Epithelial cell of esophagus (primary cell): ENCODE measurements around the gene TLE1.

Source experiments
- DNase-seq: peaks from one replicate; pipeline ENCODE4 v3.0.0; 2010; ENCODE audit warnings: low read depth
- H3K4me3 ChIP-seq: 2 replicates; pipeline ENCODE4 v1.5.1; 2011; ENCODE audit warnings: mild to moderate bottlenecking, low read length, control low read depth
- TF ChIP-seq, protein P1 (sequence below): IDR thresholded peaks from 2 replicates; pipeline ENCODE4 v1.5.1; 2011; ENCODE audit warnings: low read depth, mild to moderate bottlenecking, low read length, control low read depth, inconsistent platforms; ENCODE audit not compliant: insufficient read depth; ENCODE audit errors: missing control alignments

Gene TLE1

DNA sequence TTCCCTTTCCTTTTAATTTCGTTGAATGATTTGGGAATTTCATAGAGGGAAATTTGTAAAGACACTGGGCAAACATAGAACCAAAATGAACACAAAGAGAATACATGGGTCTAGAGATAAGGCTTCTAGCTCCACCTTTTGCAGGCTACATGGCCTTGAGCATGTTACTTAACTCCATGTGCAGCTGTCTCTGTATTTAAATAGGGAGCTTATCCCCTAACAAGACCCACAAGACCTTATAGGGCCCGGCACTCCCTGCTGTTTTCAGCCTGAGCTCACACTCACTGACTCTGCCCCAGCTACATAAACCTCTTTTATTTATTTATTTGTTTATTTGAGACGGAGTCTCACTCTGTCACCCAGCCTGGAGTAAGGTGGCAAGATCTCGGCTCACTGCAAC, 30.6 kb upstream of the TLE1 start:
- TF ChIP-seq, protein P1, sequence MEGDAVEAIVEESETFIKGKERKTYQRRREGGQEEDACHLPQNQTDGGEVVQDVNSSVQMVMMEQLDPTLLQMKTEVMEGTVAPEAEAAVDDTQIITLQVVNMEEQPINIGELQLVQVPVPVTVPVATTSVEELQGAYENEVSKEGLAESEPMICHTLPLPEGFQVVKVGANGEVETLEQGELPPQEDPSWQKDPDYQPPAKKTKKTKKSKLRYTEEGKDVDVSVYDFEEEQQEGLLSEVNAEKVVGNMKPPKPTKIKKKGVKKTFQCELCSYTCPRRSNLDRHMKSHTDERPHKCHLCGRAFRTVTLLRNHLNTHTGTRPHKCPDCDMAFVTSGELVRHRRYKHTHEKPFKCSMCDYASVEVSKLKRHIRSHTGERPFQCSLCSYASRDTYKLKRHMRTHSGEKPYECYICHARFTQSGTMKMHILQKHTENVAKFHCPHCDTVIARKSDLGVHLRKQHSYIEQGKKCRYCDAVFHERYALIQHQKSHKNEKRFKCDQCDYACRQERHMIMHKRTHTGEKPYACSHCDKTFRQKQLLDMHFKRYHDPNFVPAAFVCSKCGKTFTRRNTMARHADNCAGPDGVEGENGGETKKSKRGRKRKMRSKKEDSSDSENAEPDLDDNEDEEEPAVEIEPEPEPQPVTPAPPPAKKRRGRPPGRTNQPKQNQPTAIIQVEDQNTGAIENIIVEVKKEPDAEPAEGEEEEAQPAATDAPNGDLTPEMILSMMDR: no peak
- H3K4me3 ChIP-seq: no peak overlapping the region
- DNase-seq: no peak

DNA sequence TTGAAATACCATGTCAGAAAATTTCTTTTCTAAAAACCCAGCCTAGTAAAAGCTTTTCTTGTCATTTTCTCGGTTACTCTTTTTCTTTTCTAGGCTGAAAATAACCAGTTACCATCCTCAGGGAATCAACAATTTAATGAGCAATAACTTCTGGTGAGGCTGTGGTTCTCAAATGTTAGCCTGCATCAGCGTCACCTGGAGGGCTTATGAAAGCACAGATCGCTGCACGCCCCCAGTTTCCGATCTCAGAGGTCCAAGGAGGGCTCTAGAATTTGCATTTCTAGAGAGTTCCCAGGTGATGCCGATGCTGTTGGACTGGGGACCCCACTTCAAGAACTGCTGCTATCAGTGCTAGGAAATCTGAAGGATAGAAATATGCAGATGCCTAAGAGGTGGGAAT, 28.9 kb upstream of the TLE1 start:
- TF ChIP-seq, protein P1: no peak
- DNase-seq: no peak

DNA sequence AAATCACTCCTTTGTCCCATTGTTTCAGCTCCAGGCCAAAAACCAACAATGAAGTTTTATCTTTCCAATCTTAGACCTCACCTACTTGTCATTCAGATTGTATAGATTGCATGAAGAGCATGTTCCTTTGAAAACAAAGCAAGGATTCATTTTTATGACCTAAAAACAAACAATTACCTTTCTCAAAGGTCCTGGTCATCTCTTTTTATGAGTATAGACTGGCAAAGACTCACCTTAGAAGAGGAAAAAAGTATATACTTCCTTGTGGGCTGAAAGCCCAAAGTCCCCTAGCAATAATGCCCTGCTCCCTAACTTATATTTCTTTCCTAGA, 28.4 kb upstream of the TLE1 start:
- TF ChIP-seq, protein P1: no peak
- no peak overlapping the region for H3K4me3 ChIP-seq
- DNase-seq: no peak

More for the DNA sequence above, 28.9 kb upstream of the TLE1 start:
- H3K4me3 ChIP-seq: no peak overlapping the region

GRCh38 chr9:81717061-81717746, 27.9 kb upstream of the TLE1 start:
- no peak for DNase-seq
- TF ChIP-seq, protein P1: no peak
- no peak overlapping the region for H3K4me3 ChIP-seq

DNA sequence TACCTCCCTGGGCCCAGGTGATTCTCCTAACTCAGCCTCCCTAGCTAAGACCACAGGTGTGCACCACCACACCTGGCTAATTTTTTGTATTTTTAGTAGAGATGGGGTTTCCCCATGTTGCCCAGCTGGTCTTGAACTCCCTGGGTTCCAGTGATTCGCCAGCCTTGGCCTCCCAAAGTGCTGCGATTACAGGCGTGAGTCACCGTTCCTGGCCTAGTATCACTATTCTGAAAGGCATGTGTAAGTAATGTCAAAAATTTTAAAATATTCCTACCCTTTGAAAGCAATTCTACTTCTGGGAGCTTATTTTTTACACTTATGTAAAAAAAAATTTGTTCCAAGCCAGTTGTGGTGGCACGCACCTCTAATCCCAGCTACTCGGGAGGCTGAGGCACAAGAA, 27.1 kb upstream of the TLE1 start:
- peak; percentile 39 for DNase-seq
- no peak overlapping the region for H3K4me3 ChIP-seq
- TF ChIP-seq, protein P1: no peak

DNA sequence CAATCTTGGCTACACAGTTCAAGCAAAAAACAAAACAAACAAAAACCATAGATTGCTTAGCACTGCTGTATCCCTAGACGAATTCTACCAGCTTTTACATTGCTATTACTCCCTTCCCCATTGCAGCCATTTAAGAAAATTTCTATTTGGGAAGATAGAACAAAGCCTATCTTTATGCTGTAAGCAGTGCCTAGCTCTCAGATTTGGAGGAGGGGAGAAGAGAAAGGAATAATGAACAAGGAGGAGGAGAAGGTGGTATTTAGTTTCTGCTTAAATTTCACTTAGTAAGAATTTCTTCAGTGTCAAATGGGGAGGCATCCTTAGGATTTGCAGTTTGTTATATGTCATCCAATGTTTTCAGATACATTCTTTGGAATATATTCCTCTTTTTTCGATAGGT, 16.2 kb upstream of the TLE1 start:
- no peak for DNase-seq
- H3K4me3 ChIP-seq: no peak overlapping the region
- TF ChIP-seq, protein P1: no peak

DNA sequence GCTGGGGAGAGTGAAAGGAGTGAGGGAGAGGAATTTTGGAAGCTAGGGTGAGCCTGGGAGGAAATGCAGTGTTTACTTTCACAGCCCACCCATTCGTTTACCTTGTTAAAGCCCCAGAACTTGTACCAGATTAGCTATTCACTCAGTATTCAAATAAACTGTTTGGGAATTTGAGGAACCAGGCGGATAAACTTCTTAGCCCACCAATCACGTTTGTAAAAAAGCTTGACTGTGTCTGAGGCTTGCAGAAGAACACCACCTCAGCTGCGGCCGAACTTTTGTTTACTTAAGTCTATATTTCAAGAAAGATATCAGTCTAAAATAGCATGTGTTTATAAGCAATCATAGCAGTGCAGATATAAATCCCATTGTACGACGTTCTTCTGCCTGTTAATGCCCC, 5.2 kb upstream of the TLE1 start:
- no peak for DNase-seq
- H3K4me3 ChIP-seq: no peak overlapping the region
- TF ChIP-seq, protein P1: no peak
